ENCODE results near the gene SLC27A3. TPM values are rescaled to one million over a fixed set of nuclear protein-coding genes. Genes with fewer than 3 reads are reported as not detected.

The SLC27A3 gene
- total and polyA plus RNA-seq, 2 of the 8 experiments (the other 6 are each of a cell fraction or from before 2014, with no cell fraction given): 39.1 to 40.1 TPM

- no peak overlapping the region for H3K4me3 ChIP-seq (ENCODE audit: extremely low read depth in 1 of 4, insufficient read depth in 2 of 4, low read depth in 3 of 4, low read length in 4 of 4)
- no peaks in the 10 kb centered on the region for H3K9me3 ChIP-seq (ENCODE audit: insufficient read depth in 2 of 2, low read depth in 1 of 2, low read length in 1 of 2)
- H3K27me3 ChIP-seq (replicated peaks in 1 of 4; ENCODE audit: control insufficient read depth in 3 of 4, extremely low read depth in 1 of 4, insufficient read depth in 3 of 4, low read length in 3 of 4): no peaks in the 10 kb centered on the region
- 88% methylated on average over 15 of the region's 18 CpGs; no CpG with 5 or more reads in 1 of the 2 experiments for WGBS, 2 experiments (ENCODE audit: extremely low coverage in 1 of 2, insufficient coverage in 1 of 2, insufficient read length in 1 of 2, insufficient replicate concordance in 2 of 2, low coverage in 1 of 2, low lambda C conversion rate in 2 of 2, missing lambda C conversion rate in 1 of 2)
- no peak overlapping the region for H3K4ac ChIP-seq (replicated peaks; ENCODE audit: insufficient read length, low read depth, low read length)
- peaks cover 5% of the 10 kb centered on the region; the same call in 1 of the 2 replicates for H3K79me1 ChIP-seq (ENCODE audit: low read depth, low read length)
- H2BK5ac ChIP-seq (ENCODE audit: low read depth, low read length): no peak overlapping the region
- DNase-seq (ENCODE audit: low read depth in 1 of 2, low spot score in 2 of 2): no peak
- no peak overlapping the region for H3K14ac ChIP-seq (ENCODE audit: insufficient read length)
- POLR2A ChIA-PET (ENCODE audit: partially characterized antibody): interaction anchor here (0.6 to 3.9 kb wide), 4 partner anchors 10 to 220 kb away, joined by 3 to 14 read pairs (median 4); no protein-coding TSS in a partner anchor
- H3K18ac ChIP-seq (ENCODE audit: extremely low read depth, low read length): no peak overlapping the region
- H3K4me2 ChIP-seq (ENCODE audit: insufficient read depth in 1 of 2, low read depth in 2 of 2, low read length in 2 of 2): no peak overlapping the region
- no peaks in the 10 kb centered on the region; a peak in 1 of 4 replicates for H3K79me2 ChIP-seq (ENCODE audit: control insufficient read depth in 1 of 2, insufficient read depth in 2 of 2, low read length in 2 of 2)
- H3K9ac ChIP-seq (replicated peaks in 1 of 4; ENCODE audit: extremely low read depth in 1 of 4, low read depth in 3 of 4, low read length in 3 of 4): no peak overlapping the region
- no peak overlapping the region for H2AFZ ChIP-seq (ENCODE audit: low read length)
- CTCF ChIA-PET (ENCODE audit: partially characterized antibody): interaction anchor here (0.7 to 1.4 kb wide), 3 partner anchors 10 to 91 kb away, joined by 3 to 5 read pairs (median 4); no protein-coding TSS in a partner anchor
- no peak overlapping the region for H4K5ac ChIP-seq (ENCODE audit: insufficient read length, low read depth, low read length)
- no peak overlapping the region for H4K8ac ChIP-seq (ENCODE audit: extremely low read depth, insufficient read depth, low read length)
- no peak for FAIRE-seq
- H3K56ac ChIP-seq (replicated peaks; ENCODE audit: insufficient read length, low read depth, low read length): no peak overlapping the region
- no peak overlapping the region for H2BK20ac ChIP-seq (ENCODE audit: low read length)
- no peak overlapping the region for H4K91ac ChIP-seq (replicated peaks; ENCODE audit: insufficient read length, low read length)
- H3K4me1 ChIP-seq (replicated peaks in 1 of 4; ENCODE audit: control insufficient read depth in 3 of 4, insufficient read depth in 4 of 4, low read length in 3 of 4): peaks cover 0 to 17% (median 11%) of the 10 kb centered on the region in 4 experiments; a peak in 6 of 7 replicates
- peaks cover 11% of the 10 kb centered on the region for H3K23me2 ChIP-seq (ENCODE audit: low read depth, low read length)
- no peak overlapping the region for H3K27ac ChIP-seq (ENCODE audit: low read depth, low read length)
- no peak overlapping the region for H2BK12ac ChIP-seq (ENCODE audit: low read depth, low read length)
- no peaks in the 10 kb centered on the region for H3K36me3 ChIP-seq (ENCODE audit: control insufficient read depth in 2 of 4, insufficient read depth in 4 of 4, low read length in 3 of 4)
- H2AK5ac ChIP-seq (ENCODE audit: low read depth, low read length): no peak overlapping the region
- no peak overlapping the region for H2BK120ac ChIP-seq (replicated peaks; ENCODE audit: low read depth, low read length)
- H4K20me1 ChIP-seq (replicated peaks in 1 of 2; ENCODE audit: control insufficient read depth in 1 of 2, insufficient read depth in 2 of 2, low read length in 2 of 2): no peaks in the 10 kb centered on the region
- H3K23ac ChIP-seq (ENCODE audit: insufficient read length): no peak overlapping the region
- H2BK15ac ChIP-seq (ENCODE audit: low read length): no peak overlapping the region
- TF ChIP-seq E2F6 (IDR thresholded peaks at IDR 0.05) (no peak), BCL11A (IDR thresholded peaks at IDR 0.05; ENCODE audit: low read depth in 2 of 2, low read length in 2 of 2) (no peak), KDM4A (IDR thresholded peaks at IDR 0.05; ENCODE audit: low read depth, low read length, severe bottlenecking) (no peak), FOSL1 (IDR thresholded peaks at IDR 0.05; ENCODE audit: insufficient read depth, low read depth, low read length) (no peak), CBX8 (IDR thresholded peaks at IDR 0.05; ENCODE audit: borderline replicate concordance, low read depth, low read length) (no peak), JUN (IDR thresholded peaks at IDR 0.05; ENCODE audit: low read depth, low read length) (no peak), TAF7 (optimal IDR thresholded peaks at IDR 0.05; ENCODE audit: borderline replicate concordance, low read depth, low read length) (no peak), TCF12 (IDR thresholded peaks at IDR 0.05; ENCODE audit: low read depth, low read length) (no peak), BRCA1 (IDR thresholded peaks at IDR 0.05; ENCODE audit: low read depth, low read length) (no peak), EGR1 (IDR thresholded peaks at IDR 0.05; ENCODE audit: borderline replicate concordance, low read depth, low read length) (no peak), JUND (IDR thresholded peaks at IDR 0.05; ENCODE audit: low read length) (no peak), CTBP2 (IDR thresholded peaks at IDR 0.05; ENCODE audit: borderline replicate concordance, insufficient read depth, insufficient read length, low read length) (no peak)
Measured at GRCh38 chr1:153778824-153779519, 3.8 kb downstream of the SLC27A3 start.

All from H1 (cell line).